ENCODE results near the gene IL16. TPM values are rescaled to one million over a fixed set of nuclear protein-coding genes. Genes with fewer than 3 reads are reported as not detected.
A peak's percentile ranks its signal among the peaks of the same experiment; 100 is the strongest.
"Not testable (repeated sequence)": the region's sequence is repeated elsewhere in the genome, so short reads cannot be mapped to it uniquely, and the experiment has no call there.

Gene IL16
- total RNA-seq, 1 experiment from 2014 or later, result not detected

GRCh38 chr15:81334768-81335435 lies 138.2 kb downstream of the IL16 start:
- DNase-seq (ENCODE audit: low read depth), result no peak
- in situ Hi-C loops (cut with HindIII; ENCODE audit: low pct_unique_long_range_greater_than_20kb, low sequenced_read_pairs), result no loop called here

GRCh38 chr15:81335631-81336030 lies 139.0 kb downstream of the IL16 start:
- in situ Hi-C loops (cut with HindIII; ENCODE audit: low pct_unique_long_range_greater_than_20kb, low sequenced_read_pairs), result no loop called here
- DNase-seq (ENCODE audit: low read depth), result no peak

- no peak for DNase-seq (ENCODE audit: low read depth)
- in situ Hi-C loops (cut with HindIII; ENCODE audit: low pct_unique_long_range_greater_than_20kb, low sequenced_read_pairs), result no loop called here
Observed at GRCh38 chr15:81336568-81336967, 139.9 kb downstream of the IL16 start.

- in situ Hi-C loops (cut with HindIII; ENCODE audit: low pct_unique_long_range_greater_than_20kb, low sequenced_read_pairs), result no loop called here
- no peak for DNase-seq (ENCODE audit: low read depth)
Observed at GRCh38 chr15:81337241-81337640, 140.6 kb downstream of the IL16 start.

GRCh38 chr15:81337713-81338157 lies 141.1 kb downstream of the IL16 start:
- in situ Hi-C loops (cut with HindIII; ENCODE audit: low pct_unique_long_range_greater_than_20kb, low sequenced_read_pairs), result no loop called here
- no peak for DNase-seq (ENCODE audit: low read depth)

DNA sequence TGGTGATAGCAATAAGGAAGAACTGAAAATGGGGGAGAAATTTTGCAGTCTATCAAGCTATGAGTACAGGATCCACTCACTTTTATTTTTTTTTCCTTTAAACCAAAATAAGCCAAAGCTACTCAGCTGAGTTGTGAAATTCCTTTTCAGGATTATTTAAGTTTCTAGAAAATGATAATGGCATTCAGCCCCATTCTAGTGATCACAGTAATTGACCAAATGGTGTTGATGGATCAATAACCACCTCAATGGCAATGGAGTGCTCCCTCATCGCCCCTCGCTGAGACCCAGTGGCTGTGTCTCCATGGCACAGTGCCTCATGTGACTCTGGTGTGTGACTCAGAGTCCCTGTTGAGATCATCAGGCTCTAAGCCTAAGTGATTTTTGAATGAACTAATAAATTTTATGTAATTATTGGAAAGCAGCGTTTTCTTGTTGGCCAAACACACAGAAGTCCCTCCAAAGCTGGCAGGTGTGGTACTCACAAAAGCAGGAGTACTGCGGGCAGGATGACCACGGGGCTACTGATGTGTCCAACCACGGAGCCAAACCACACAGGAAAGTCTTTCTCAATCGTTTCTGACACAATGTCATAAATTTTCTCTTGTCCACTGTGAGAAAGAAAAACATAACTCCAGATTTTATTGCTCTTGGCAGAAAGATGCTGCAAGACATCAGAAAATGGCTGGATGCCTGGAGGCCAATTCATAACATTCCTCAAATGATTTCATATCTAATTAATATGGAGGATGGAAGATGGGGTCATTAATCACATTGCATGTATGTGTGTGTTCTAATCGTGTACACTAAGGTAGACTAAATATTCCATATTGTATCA lies 141.7 kb downstream of the IL16 start:
- DNase-seq (ENCODE audit: low read depth), result peak; percentile 44

GRCh38 chr15:81339321-81339720 lies 142.6 kb downstream of the IL16 start:
- no peak for DNase-seq (ENCODE audit: low read depth)
- in situ Hi-C loops (cut with HindIII; ENCODE audit: low pct_unique_long_range_greater_than_20kb, low sequenced_read_pairs), result no loop called here

More for the DNA sequence above, 141.7 kb downstream of the IL16 start:
- in situ Hi-C loops (cut with HindIII; ENCODE audit: low pct_unique_long_range_greater_than_20kb, low sequenced_read_pairs), result no loop called here

GRCh38 chr15:81339851-81340250 lies 143.2 kb downstream of the IL16 start:
- in situ Hi-C loops (cut with HindIII; ENCODE audit: low pct_unique_long_range_greater_than_20kb, low sequenced_read_pairs), result no loop called here
- DNase-seq (ENCODE audit: low read depth), result no peak

- DNase-seq (ENCODE audit: low read depth), result no peak
- in situ Hi-C loops (cut with HindIII; ENCODE audit: low pct_unique_long_range_greater_than_20kb, low sequenced_read_pairs), result no loop called here
Observed at GRCh38 chr15:81341351-81341750, 144.7 kb downstream of the IL16 start.

DNA sequence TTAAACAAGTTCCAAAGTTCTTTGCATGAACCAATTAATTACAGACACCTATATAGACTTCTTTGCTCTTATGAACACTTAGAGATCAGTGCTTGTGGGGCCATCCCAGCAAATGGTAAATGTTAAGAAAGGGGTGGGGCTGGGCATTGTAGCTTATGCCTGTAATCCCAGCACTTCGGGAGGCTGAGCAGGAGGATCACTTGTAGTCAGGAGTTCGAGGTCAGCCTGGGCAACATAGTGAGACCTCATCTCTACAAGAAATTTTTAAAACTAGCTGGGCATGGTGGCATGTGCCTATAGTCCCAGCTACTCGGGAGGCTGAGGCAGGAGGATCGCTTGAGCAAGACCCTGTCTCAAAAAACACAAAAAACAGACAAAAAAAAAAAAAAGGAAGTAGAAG lies 146.7 kb downstream of the IL16 start:
- no peak for DNase-seq (ENCODE audit: low read depth)
- in situ Hi-C loops (cut with HindIII; ENCODE audit: low pct_unique_long_range_greater_than_20kb, low sequenced_read_pairs), result no loop called here

- no peak for DNase-seq (ENCODE audit: low read depth)
- in situ Hi-C loops (cut with HindIII; ENCODE audit: low pct_unique_long_range_greater_than_20kb, low sequenced_read_pairs), result no loop called here
Observed at GRCh38 chr15:81346611-81347010, 149.9 kb downstream of the IL16 start.

DNA sequence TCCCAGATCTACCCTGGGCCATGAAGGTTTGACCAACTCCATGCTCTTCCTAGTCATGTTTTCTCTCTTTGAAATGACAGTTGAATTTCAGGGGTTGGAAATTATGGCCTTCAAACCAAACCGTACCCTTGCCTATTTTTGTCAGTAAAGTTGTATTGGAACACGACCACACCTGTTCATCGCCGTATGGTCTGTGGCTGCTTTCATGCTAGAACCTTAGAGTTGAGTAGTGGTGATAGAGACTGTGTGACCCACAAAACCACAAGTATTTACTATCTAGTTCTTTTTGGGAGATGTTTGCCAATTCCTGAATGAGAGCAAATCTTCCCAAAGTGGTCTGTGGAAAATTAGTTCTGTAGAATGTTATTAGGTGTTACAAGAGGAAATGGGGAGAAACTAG lies 151.2 kb downstream of the IL16 start:
- no peak for DNase-seq (ENCODE audit: low read depth)
- in situ Hi-C loops (cut with HindIII; ENCODE audit: low pct_unique_long_range_greater_than_20kb, low sequenced_read_pairs), result no loop called here

GRCh38 chr15:81348691-81349090 lies 152.0 kb downstream of the IL16 start:
- DNase-seq (ENCODE audit: low read depth); in situ Hi-C loops (cut with HindIII; ENCODE audit: low pct_unique_long_range_greater_than_20kb, low sequenced_read_pairs): not testable (repeated sequence)

DNA sequence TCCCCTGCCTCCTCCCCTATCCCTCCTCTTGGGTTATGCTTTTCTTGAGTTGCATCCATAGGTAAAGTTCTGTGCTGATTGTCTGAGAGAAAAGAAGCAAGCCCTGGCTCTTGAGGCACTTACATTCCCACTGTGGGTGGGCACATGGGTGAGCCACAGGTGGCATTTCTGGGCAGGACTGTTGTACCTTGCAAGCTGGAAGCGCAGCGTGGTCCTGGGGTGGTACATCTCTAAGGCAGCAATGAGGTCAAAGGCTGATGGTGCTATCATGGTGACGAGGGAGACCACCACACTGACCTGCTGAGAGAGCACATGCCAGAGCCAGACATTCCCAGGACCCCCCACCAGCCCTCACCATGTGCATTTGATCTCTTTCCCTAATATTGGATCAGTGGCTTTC lies 152.6 kb downstream of the IL16 start:
- in situ Hi-C loops (cut with HindIII; ENCODE audit: low pct_unique_long_range_greater_than_20kb, low sequenced_read_pairs), result no loop called here
- DNase-seq (ENCODE audit: low read depth), result no peak

- in situ Hi-C loops (cut with HindIII; ENCODE audit: low pct_unique_long_range_greater_than_20kb, low sequenced_read_pairs), result no loop called here
- DNase-seq (ENCODE audit: low read depth), result no peak
Observed at GRCh38 chr15:81351651-81352050, 155.0 kb downstream of the IL16 start.

GRCh38 chr15:81356252-81356651 lies 159.6 kb downstream of the IL16 start:
- DNase-seq (ENCODE audit: low read depth), result no peak
- in situ Hi-C loops (cut with HindIII; ENCODE audit: low pct_unique_long_range_greater_than_20kb, low sequenced_read_pairs), result no loop called here

DNA sequence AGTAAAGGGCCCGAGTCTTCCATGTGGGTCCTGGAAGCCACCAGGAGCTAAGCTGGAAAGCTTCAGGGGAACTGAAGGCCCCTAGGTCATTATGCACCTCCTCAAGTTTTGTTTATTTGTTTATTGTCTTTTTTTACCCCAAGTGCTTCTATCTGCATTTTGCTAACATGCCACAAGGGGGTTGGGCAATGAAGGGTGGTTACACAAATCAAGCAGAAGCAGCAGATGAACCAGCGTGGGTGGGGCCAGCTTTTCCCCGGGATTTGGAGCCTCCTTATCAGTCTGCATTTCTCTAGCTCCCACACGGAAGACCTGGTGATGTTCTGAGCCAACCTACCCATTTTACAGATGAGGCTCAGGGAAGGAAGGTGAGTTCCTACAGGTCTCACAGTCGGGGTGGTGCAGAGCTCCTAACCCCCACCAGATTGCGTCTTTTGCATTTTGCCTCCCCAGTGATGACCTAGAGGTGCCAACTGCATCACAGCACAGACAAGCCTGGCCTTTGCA lies 160.6 kb downstream of the IL16 start:
- in situ Hi-C loops (cut with HindIII; ENCODE audit: low pct_unique_long_range_greater_than_20kb, low sequenced_read_pairs), result no loop called here
- DNase-seq (ENCODE audit: low read depth), result no peak

DNA sequence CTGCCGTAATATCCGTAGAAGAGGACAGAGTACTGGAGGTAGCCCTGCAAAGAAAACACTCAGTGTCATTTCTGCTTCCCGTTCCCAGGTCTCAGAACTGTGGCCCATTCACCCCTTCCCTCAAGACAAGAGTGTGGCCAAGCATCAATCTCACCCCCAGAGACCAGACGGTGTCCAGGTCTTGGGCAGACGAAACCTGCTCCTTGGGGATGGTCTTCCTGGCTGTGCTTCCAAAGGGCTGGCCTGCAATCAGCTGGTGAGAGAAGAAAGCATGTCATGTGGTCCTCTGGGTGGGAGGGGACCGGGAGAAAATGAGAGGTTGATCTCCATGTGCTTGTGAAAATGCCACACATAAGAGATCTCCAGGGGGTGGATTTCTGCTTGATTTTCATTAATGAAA lies 161.6 kb downstream of the IL16 start:
- DNase-seq (ENCODE audit: low read depth), result no peak
- in situ Hi-C loops (cut with HindIII; ENCODE audit: low pct_unique_long_range_greater_than_20kb, low sequenced_read_pairs), result no loop called here

GRCh38 chr15:81360491-81360890 lies 163.8 kb downstream of the IL16 start:
- DNase-seq (ENCODE audit: low read depth), result no peak
- in situ Hi-C loops (cut with HindIII; ENCODE audit: low pct_unique_long_range_greater_than_20kb, low sequenced_read_pairs), result no loop called here
